Aorta (tissue), 5 donors: ENCODE measurements around the gene RASD2. TPM values are rescaled to one million over a fixed set of nuclear protein-coding genes. Genes with fewer than 3 reads are reported as not detected.
A peak's percentile ranks its signal among the peaks of the same experiment; 100 is the strongest.

Source experiments
- ATAC-seq: fragments of 200-7000 bp; cut with Tn5 transposase; one replicate; pipeline ENCODE4 v1.9.1; 2022; ENCODE audit warnings: moderate library complexity; ENCODE audit not compliant: low FRiP score
- DNase-seq, 2 donors: peaks; one replicate each; pipeline ENCODE4 v3.0.0-alpha.2; 2020
- H3K27ac ChIP-seq, 2 donors: one replicate each; pipeline ENCODE4 v1.5.1; 2013; ENCODE audit warnings: low read length in 2 of 2, mild to moderate bottlenecking in 2 of 2, moderate library complexity in 2 of 2, control low read depth in 1 of 2, inconsistent platforms in 1 of 2, low read depth in 1 of 2
- H3K27me3 ChIP-seq, 2 donors: one replicate each; pipeline ENCODE4 v1.6.1; 2013; ENCODE audit warnings: control low read depth in 1 of 2, low read length in 1 of 2, mild to moderate bottlenecking in 1 of 2, moderate library complexity in 1 of 2; ENCODE audit not compliant: insufficient read depth in 2 of 2, control insufficient read depth in 1 of 2
- H3K36me3 ChIP-seq, 2 donors: one replicate each; pipeline ENCODE4 v1.6.1; 2013; ENCODE audit warnings: control low read depth in 1 of 2, low read length in 1 of 2, mild to moderate bottlenecking in 1 of 2; ENCODE audit not compliant: insufficient read depth in 2 of 2, control insufficient read depth in 1 of 2
- H3K4me1 ChIP-seq, 2 donors: one replicate each; pipeline ENCODE4 v1.6.1; 2013; ENCODE audit warnings: low read length in 2 of 2, control low read depth in 1 of 2, mild to moderate bottlenecking in 1 of 2, moderate library complexity in 1 of 2; ENCODE audit not compliant: insufficient read depth in 2 of 2, control insufficient read depth in 1 of 2
- H3K4me3 ChIP-seq, 2 donors: one replicate each; pipeline ENCODE4 v1.5.1; 2013; ENCODE audit warnings: low read length in 2 of 2, control low read depth in 1 of 2, mild to moderate bottlenecking in 1 of 2
- H3K9me3 ChIP-seq: one replicate; pipeline ENCODE4 v1.6.1; 2013; ENCODE audit warnings: mild to moderate bottlenecking, low read length; ENCODE audit not compliant: control insufficient read depth
- WGBS, 2 donors: extraction: QIAGEN DNeasy Blood & Tissue Kit; methylation state at CpG; one replicate each; pipeline ENCODE4 v1.1.7; 2013; 5-methylcytosine and 5-hydroxymethylcytosine counted together
- intact Hi-C, 2 donors: fragments of 100-400 bp; cut with DNase I; formaldehyde crosslinking; loops; one replicate each; pipeline versions ENCODE4 v1.14.2 to v1.15.0; 2022
- polyA plus RNA-seq, 2 donors: library from polyadenylated mRNA; stranded (reverse); fragments of 200-250 nt; gene quantifications; one replicate each; pipeline ENCODE4 v1.2.3, GENCODE V29; 2013
- total RNA-seq, 2 donors: library from RNA; stranded (reverse); fragmentation: NEBNext Ultra II Directional; extraction: Animal tissue kit (Norgen Biotek cat#: 25700); gene quantifications; one replicate each; pipeline ENCODE4 v1.2.1, GENCODE V29; 2021
- donor health status: healthy with polysubstance abuse.
- donor health status: Bipolar disorder and iron deficiency.
- donor health status: DM: no; HTN: no; CAD: no.
- donor health status: DM: no; HTN: no; CAD: no.
- donor health status: DM: yes; HTN: yes; CAD: no.

Gene RASD2
- total and polyA plus RNA-seq, 4 donors = 0.77 to 29.8 (median 7.8) TPM

DNA sequence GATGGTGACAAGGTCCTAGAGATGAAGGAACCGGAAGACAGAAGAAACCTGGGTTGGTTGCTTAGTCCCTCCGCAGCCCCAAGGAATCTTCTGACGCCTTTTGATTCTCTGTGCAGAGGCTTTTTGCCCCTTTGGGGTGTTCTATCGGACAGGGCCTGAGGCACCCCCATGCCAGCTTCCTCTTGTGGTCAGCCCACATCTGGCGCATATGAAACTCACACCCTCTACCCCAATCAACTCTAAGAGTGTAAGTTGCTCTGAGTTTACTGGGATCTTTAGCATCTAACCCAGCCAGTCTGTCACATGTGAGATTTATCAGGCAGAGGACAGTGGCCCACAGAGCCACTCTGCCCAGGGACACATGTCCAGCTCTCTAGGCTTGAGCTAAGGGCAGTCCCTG, 17.4 kb downstream of the RASD2 start:
- peak in 1 of 2 donors; percentile 4 for DNase-seq
- no peaks in the 10 kb centered on the region for H3K27me3 ChIP-seq
- H3K36me3 ChIP-seq = no peaks in the 10 kb centered on the region
- H3K9me3 ChIP-seq = no peaks in the 10 kb centered on the region
- no peak overlapping the region for H3K4me3 ChIP-seq
- no peak for ATAC-seq
- intact Hi-C loops = no loop called here
- no peak overlapping the region for H3K27ac ChIP-seq
- no peaks in the 10 kb centered on the region for H3K4me1 ChIP-seq
- 90 to 91% methylated on average over 5 of the region's 5 CpGs for WGBS, 2 donors

DNA sequence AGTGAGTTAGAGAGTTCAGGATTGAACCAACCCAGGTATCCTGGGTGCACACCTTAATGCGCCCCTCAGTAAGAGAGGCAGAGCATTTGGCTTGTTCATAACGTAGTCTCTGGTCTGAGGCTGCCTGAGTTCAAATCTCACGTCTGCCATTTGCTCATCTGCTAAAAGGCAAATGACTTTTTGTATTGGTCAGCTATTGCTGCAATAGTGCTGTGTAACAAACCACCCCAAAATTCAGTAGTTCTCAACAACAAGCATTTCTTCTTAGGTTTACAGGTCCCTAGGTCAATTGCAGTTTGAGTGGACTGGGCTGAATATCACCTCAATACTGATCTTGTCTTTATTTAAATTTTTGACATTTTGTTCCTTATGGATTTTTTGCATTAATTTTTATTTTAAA, 18.1 kb downstream of the RASD2 start:
- Histone ChIP-seq H3K27me3 (no peaks in the 10 kb centered on the region), H3K9me3 (no peaks in the 10 kb centered on the region), H3K27ac (no peak overlapping the region), H3K4me3 (no peak overlapping the region), H3K36me3 (no peaks in the 10 kb centered on the region), H3K4me1 (no peaks in the 10 kb centered on the region)
- intact Hi-C loops = no loop called here
- 86 to 89% methylated on average over 3 of the region's 3 CpGs for WGBS, 2 donors
- no peak for DNase-seq
- ATAC-seq = no peak

- H3K4me1 ChIP-seq = no peaks in the 10 kb centered on the region
- intact Hi-C loops = no loop called here
- WGBS, 2 donors = 82 to 100% methylated on average over 2 of the region's 2 CpGs
- H3K9me3 ChIP-seq = no peaks in the 10 kb centered on the region
- no peak overlapping the region for H3K4me3 ChIP-seq
- DNase-seq = no peak
- H3K36me3 ChIP-seq = no peaks in the 10 kb centered on the region
- ATAC-seq = no peak
- H3K27me3 ChIP-seq = no peaks in the 10 kb centered on the region
- no peak overlapping the region for H3K27ac ChIP-seq
Measured at GRCh38 chr22:35559354-35560005, 18.8 kb downstream of the RASD2 start.

DNA sequence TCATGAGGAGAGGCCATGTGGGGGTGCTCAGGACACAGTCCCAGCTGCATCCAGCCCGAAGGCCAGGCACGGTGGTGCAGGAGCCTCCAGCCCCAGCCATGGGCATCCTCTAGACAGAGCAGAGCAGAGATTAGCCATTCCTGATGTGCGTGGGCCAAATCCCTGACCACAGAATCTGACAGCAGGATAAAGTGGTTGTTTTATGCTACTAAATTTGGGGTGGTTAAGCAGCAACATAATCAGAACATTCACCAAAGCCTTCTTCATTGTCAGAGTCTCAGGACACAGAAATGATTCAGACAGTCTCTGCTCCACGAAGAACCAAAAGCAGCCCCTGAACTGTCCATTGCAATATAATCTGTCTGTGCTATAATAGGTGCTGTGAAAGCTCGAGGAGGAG, 19.7 kb downstream of the RASD2 start:
- H3K4me3 ChIP-seq = no peak overlapping the region
- no peaks in the 10 kb centered on the region for H3K4me1 ChIP-seq
- no peak for DNase-seq
- H3K9me3 ChIP-seq = no peaks in the 10 kb centered on the region
- ATAC-seq = no peak
- H3K27ac ChIP-seq = no peak overlapping the region
- H3K27me3 ChIP-seq = no peaks in the 10 kb centered on the region
- 62 to 66% methylated on average over 5 of the region's 5 CpGs for WGBS, 2 donors
- no peaks in the 10 kb centered on the region for H3K36me3 ChIP-seq
- intact Hi-C loops = no loop called here

GRCh38 chr22:35560824-35561223, 20.2 kb downstream of the RASD2 start:
- Histone ChIP-seq H3K36me3 (no peaks in the 10 kb centered on the region), H3K27me3 (no peaks in the 10 kb centered on the region), H3K4me3 (no peak overlapping the region), H3K27ac (no peak overlapping the region), H3K4me1 (no peaks in the 10 kb centered on the region), H3K9me3 (no peaks in the 10 kb centered on the region)
- intact Hi-C loops = no loop called here
- ATAC-seq (no peak), DNase-seq (no peak)
- WGBS, 2 donors = 82 to 89% methylated on average over 1 of the region's 1 CpG

DNA sequence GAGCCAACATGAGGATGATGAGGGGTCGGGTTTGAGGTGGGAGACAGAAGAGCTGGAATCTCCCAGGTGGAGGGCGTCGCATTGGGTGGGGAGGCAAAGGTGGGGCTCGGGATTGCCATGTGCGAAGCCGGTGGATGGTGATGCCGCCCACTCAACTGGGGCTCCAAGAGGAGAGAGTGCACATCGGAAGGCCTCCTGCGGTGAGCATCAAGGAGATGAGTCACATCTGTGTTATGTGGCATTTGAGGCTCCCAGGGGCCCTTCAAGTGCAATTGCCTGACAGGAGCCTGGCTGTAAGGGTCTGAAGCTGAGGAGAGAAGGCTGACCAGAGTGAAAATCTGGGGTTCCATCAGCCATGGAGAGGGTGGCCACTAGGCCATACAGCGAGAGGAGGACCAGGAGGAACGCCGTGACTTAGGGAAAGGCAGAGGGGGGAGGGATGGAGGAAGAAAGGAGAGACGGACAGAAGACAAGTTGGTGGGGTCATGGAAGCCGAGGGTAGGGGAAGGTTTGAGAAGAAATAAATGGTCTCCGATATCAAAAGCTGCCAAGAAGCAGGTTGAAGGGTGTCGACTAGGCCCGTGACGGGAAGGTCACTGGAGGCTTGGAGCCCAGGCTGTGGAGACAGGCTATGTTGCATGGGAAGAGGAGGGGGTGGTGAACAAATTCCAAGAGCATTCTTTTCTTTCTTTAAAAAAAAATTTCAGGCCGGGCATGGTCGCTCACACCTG, 21.3 kb downstream of the RASD2 start:
- H3K27me3 ChIP-seq = no peaks in the 10 kb centered on the region
- no peak overlapping the region for H3K27ac ChIP-seq
- intact Hi-C loops = no loop called here
- H3K4me3 ChIP-seq = no peak overlapping the region
- 88 to 90% methylated on average over 20 of the region's 20 CpGs for WGBS, 2 donors
- ATAC-seq (no peak), DNase-seq (no peak)
- no peaks in the 10 kb centered on the region for H3K36me3 ChIP-seq
- no peaks in the 10 kb centered on the region for H3K4me1 ChIP-seq
- H3K9me3 ChIP-seq = no peaks in the 10 kb centered on the region

DNA sequence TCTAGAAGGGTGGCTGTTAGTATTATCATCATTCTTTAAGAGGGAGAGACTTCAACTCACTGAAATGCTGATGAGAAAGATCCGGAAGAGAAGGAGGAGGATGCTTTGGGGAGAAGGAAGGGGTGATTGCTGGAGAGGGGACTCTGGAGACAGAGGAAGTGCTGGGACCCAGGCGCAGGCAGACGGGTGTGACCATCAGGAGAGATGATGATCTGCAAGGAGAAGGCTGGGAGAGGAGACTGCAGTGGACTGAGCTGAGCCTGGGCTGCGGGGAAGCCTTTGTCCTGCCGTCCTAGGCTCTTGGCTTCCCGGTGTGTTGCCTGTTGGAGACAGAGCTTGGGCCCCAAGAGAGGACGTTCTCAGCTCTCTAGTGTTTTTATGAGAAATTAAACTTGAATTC, 22.6 kb downstream of the RASD2 start:
- WGBS, 2 donors = 70 to 76% methylated on average over 7 of the region's 7 CpGs
- Histone ChIP-seq H3K4me1 (no peaks in the 10 kb centered on the region), H3K27ac (no peak overlapping the region), H3K9me3 (no peaks in the 10 kb centered on the region), H3K27me3 (no peaks in the 10 kb centered on the region), H3K36me3 (no peaks in the 10 kb centered on the region), H3K4me3 (no peak overlapping the region)
- intact Hi-C loops = no loop called here
- no peak for ATAC-seq
- no peak for DNase-seq

DNA sequence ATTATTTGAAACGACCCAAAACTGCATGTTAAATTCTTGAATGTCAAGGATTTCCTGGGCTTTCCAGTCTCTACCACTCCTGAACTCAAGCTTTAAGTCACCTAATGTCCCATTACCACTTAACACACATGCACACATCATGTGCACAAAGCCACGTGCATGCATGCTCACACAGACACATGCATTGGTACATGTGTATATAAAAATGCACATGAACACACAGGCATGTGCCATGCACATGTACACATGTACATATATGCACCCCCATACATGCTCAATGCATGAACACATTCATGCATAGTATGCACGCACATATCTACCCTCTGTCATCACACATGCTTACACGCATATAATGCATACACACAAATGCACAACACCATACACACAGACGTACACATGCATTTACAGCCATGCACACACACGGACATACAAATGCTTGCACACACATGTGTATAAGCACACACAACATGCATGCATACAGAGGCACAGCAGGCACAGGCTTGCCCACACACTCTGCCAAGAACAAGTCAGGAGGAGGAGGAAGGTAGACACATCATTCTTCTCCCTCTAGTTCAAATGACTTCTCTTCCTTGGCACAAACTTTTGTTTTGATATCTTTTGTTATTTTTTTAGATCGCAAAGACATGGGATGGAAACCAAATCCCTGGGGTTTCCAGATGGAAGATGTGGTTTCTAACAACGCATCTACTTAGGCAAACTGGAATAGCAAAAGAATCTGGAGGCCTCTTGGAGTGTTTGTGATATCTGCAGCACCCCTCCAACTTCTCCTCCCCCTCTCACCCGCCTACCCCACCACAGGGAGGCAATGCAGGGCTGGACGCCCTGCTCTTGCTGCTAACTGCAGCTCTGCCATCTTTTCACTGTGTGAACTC, 24.6 kb downstream of the RASD2 start:
- no peaks in the 10 kb centered on the region for H3K27me3 ChIP-seq
- no peak for ATAC-seq
- no peak overlapping the region for H3K27ac ChIP-seq
- no peak overlapping the region for H3K4me3 ChIP-seq
- no peaks in the 10 kb centered on the region for H3K4me1 ChIP-seq
- intact Hi-C loops = loop anchor here in 1 of 2 donors (5.0 kb wide), 1 partner anchor 58 kb away; no protein-coding TSS in a partner anchor
- no peaks in the 10 kb centered on the region for H3K9me3 ChIP-seq
- no peak for DNase-seq
- 68 to 71% methylated on average over 10 of the region's 10 CpGs for WGBS, 2 donors
- no peaks in the 10 kb centered on the region for H3K36me3 ChIP-seq
